K562 (cell line): ENCODE measurements around the gene ADPRH.

ENCODE experiments used
- ATF4 ChIP-seq: fragments of 450-650 bp; formaldehyde crosslinking; IDR thresholded peaks from 2 replicates; pipeline ENCODE4 v1.4.0; 2022; ENCODE audit warnings: mild to moderate bottlenecking, moderate library complexity
- CHD2 ChIP-seq: IDR thresholded peaks from 2 replicates; pipeline ENCODE4 v1.6.1; 2011; ENCODE audit warnings: low read depth, low read length
- ELF1 ChIP-seq: fragments of 200-800 bp; sonication (Bioruptor generic); IDR thresholded peaks from 2 replicates; pipeline ENCODE4 v1.6.1; 2016; ENCODE audit warnings: missing genetic modification characterization, missing compliant biosample characterization
- EP300 ChIP-seq: IDR thresholded peaks from 2 replicates; pipeline ENCODE4 v1.6.1; 2012; ENCODE audit warnings: low read length, improper control_type of control experiment
- MAX ChIP-seq: sonication (generic); formaldehyde crosslinking; IDR thresholded peaks from 2 replicates; pipeline ENCODE4 v1.9.0; 2022; ENCODE audit warnings: mild to moderate bottlenecking, missing genetic modification reagents
- MXI1 ChIP-seq: IDR thresholded peaks from 2 replicates; pipeline ENCODE4 v1.6.1; 2011; ENCODE audit warnings: low read depth, mild to moderate bottlenecking, improper control_type of control experiment, low read length
- POLR2A ChIP-seq: fragments of 450-650 bp; conservative IDR thresholded peaks from 2 replicates; pipeline ENCODE4 v1.6.1; 2016
- POLR3G ChIP-seq: IDR thresholded peaks from 2 replicates; pipeline ENCODE4 v1.6.1; 2011; ENCODE audit not compliant: insufficient read length, insufficient replicate concordance; ENCODE audit errors: extremely low read depth
- RAD21 ChIP-seq, 2 experiments: fragments of 250-450 bp in 1 of 2; fragments of 450-650 bp in 1 of 2; sonication (Bioruptor Pico) in 1 of 2; formaldehyde crosslinking in 1 of 2; IDR thresholded peaks in 1 of 2; conservative IDR thresholded peaks in 1 of 2; 2 replicates each; pipeline versions ENCODE4 v1.4.0 to v1.8.0; 2020 to 2022; ENCODE audit warnings: mild to moderate bottlenecking in 2 of 2, moderate library complexity in 1 of 2
- RNF2 ChIP-seq: sonication (generic); IDR thresholded peaks from 2 replicates; pipeline ENCODE4 v1.6.1; 2016
- SMARCC2 ChIP-seq: fragments of 450-650 bp; IDR thresholded peaks from 2 replicates; pipeline ENCODE4 v1.6.1; 2017; ENCODE audit warnings: antibody characterized with exemption, moderate library complexity, mild to moderate bottlenecking, low read depth
- YY1 ChIP-seq, 3 experiments: IDR thresholded peaks; 2 replicates each; pipeline ENCODE4 v1.6.1; 2011; ENCODE audit warnings: low read length in 2 of 3, mild to moderate bottlenecking in 2 of 3, moderate library complexity in 2 of 3, borderline replicate concordance in 1 of 3, control low read depth in 1 of 3, low read depth in 1 of 3; ENCODE audit not compliant: insufficient read depth in 3 of 3, insufficient replicate concordance in 2 of 3, control insufficient read depth in 1 of 3, insufficient read length in 1 of 3; ENCODE audit errors: extremely low read depth in 1 of 3
- ZNF143 ChIP-seq: sonication (generic); formaldehyde crosslinking; IDR thresholded peaks from 2 replicates; pipeline ENCODE4 v1.9.0; 2022; ENCODE audit warnings: mild to moderate bottlenecking, missing genetic modification reagents
- ZNF277 ChIP-seq: fragments of 250-450 bp; sonication (Bioruptor Pico); IDR thresholded peaks from 2 replicates; pipeline ENCODE4 v1.8.0; 2022; ENCODE audit warnings: inconsistent platforms, mild to moderate bottlenecking, moderate library complexity, borderline replicate concordance

GRCh38 chr3:119547227-119547626 is 32.1 kb upstream of the ADPRH start:
- TF ChIP-seq MAX (no peak), POLR3G (no peak), ZNF277 (no peak), ATF4 (CRISPR knock-in tag) (no peak), ZNF143 (no peak), EP300 (no peak), ELF1 (tag) (no peak), RAD21 (CRISPR knock-in tag; conservative IDR thresholded peaks at IDR 0.05 in 1 of 2, IDR thresholded peaks at IDR 0.05 in 1 of 2) (no peak), CHD2 (no peak), MXI1 (no peak), RNF2 (no peak), SMARCC2 (no peak), POLR2A (no peak), YY1 (IDR thresholded peaks at IDR 0.05; ENCODE audit: borderline replicate concordance in 1 of 3, control insufficient read depth in 1 of 3, extremely low read depth in 1 of 3, insufficient read depth in 3 of 3, insufficient read length in 1 of 3, insufficient replicate concordance in 2 of 3, low read depth in 1 of 3, low read length in 2 of 3) (no peak)
